Tibial nerve (tissue), 3 donors: ENCODE data around the gene KLB.

ENCODE experiments used
- POLR2A ChIP-seq, 2 donors: fragments of 450-650 bp; IDR thresholded peaks; one replicate each; pipeline ENCODE4 v1.6.1; 2017; ENCODE audit warnings: antibody characterized with exemption in 2 of 2, mild to moderate bottlenecking in 2 of 2, moderate library complexity in 2 of 2
- TF ChIP-seq, protein P1 (sequence below), 5 experiments: fragments of 200-600 bp in 3 of 5; fragments of 450-650 bp in 2 of 5; sonication (generic) in 3 of 5; IDR thresholded peaks; one replicate each; pipeline ENCODE4 v1.5.1; 2016 to 2019; ENCODE audit warnings: antibody characterized with exemption in 5 of 5, mild to moderate bottlenecking in 3 of 5, moderate library complexity in 2 of 5

DNA sequence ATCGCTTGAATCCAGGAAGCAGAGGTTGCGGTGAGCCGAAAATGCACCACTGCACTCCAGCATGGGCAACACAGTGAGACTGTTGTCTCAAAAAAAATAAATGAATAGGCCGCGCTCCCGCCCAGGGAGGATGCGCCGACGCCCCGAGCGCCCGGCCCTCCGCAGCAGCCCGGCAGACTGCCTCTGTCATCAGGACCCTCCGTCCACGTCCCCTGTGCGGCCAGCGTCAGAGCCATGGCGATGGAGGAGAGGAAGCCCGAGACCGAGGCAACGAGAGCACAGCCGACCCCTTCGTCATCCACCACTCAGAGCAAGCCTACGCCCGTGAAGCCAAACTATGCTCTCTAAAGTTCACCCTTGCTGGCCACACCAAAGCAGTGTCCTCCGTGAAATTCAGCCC lies 73.5 kb downstream of the KLB start:
- TF ChIP-seq, protein P1, sequence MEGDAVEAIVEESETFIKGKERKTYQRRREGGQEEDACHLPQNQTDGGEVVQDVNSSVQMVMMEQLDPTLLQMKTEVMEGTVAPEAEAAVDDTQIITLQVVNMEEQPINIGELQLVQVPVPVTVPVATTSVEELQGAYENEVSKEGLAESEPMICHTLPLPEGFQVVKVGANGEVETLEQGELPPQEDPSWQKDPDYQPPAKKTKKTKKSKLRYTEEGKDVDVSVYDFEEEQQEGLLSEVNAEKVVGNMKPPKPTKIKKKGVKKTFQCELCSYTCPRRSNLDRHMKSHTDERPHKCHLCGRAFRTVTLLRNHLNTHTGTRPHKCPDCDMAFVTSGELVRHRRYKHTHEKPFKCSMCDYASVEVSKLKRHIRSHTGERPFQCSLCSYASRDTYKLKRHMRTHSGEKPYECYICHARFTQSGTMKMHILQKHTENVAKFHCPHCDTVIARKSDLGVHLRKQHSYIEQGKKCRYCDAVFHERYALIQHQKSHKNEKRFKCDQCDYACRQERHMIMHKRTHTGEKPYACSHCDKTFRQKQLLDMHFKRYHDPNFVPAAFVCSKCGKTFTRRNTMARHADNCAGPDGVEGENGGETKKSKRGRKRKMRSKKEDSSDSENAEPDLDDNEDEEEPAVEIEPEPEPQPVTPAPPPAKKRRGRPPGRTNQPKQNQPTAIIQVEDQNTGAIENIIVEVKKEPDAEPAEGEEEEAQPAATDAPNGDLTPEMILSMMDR (IDR thresholded peaks at IDR 0.05): no peak
- TF ChIP-seq POLR2A (IDR thresholded peaks at IDR 0.05): no peak
